ENCODE measurements around the gene AOC2.

The AOC2 gene

GRCh38 chr17:42817866-42818265 lies 26.5 kb upstream of the AOC2 start:
- DNase-seq (ENCODE audit: low read depth): peak; percentile 70
- TF ChIP-seq, protein P1, sequence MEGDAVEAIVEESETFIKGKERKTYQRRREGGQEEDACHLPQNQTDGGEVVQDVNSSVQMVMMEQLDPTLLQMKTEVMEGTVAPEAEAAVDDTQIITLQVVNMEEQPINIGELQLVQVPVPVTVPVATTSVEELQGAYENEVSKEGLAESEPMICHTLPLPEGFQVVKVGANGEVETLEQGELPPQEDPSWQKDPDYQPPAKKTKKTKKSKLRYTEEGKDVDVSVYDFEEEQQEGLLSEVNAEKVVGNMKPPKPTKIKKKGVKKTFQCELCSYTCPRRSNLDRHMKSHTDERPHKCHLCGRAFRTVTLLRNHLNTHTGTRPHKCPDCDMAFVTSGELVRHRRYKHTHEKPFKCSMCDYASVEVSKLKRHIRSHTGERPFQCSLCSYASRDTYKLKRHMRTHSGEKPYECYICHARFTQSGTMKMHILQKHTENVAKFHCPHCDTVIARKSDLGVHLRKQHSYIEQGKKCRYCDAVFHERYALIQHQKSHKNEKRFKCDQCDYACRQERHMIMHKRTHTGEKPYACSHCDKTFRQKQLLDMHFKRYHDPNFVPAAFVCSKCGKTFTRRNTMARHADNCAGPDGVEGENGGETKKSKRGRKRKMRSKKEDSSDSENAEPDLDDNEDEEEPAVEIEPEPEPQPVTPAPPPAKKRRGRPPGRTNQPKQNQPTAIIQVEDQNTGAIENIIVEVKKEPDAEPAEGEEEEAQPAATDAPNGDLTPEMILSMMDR (conservative IDR thresholded peaks at IDR 0.05; ENCODE audit: control insufficient read depth, insufficient read depth, low read depth, low read length): no peak
- no peak overlapping the region for H3K4me3 ChIP-seq (ENCODE audit: control insufficient read depth, low read depth, low read length)

- TF ChIP-seq, protein P1 (conservative IDR thresholded peaks at IDR 0.05; ENCODE audit: control insufficient read depth, insufficient read depth, low read depth, low read length): no peak
- no peak overlapping the region for H3K4me3 ChIP-seq (ENCODE audit: control insufficient read depth, low read depth, low read length)
- peak; percentile 80 for DNase-seq (ENCODE audit: low read depth)
Observed at GRCh38 chr17:42818379-42818778, 26.0 kb upstream of the AOC2 start.

GRCh38 chr17:42819939-42820535 lies 24.3 kb upstream of the AOC2 start:
- TF ChIP-seq, protein P1 (conservative IDR thresholded peaks at IDR 0.05; ENCODE audit: control insufficient read depth, insufficient read depth, low read depth, low read length): peak; percentile 82
- H3K4me3 ChIP-seq (ENCODE audit: control insufficient read depth, low read depth, low read length): no peak overlapping the region
- peak; percentile 63 for DNase-seq (ENCODE audit: low read depth)

GRCh38 chr17:42821176-42821575 lies 23.2 kb upstream of the AOC2 start:
- DNase-seq (ENCODE audit: low read depth): no peak
- TF ChIP-seq, protein P1 (conservative IDR thresholded peaks at IDR 0.05; ENCODE audit: control insufficient read depth, insufficient read depth, low read depth, low read length): no peak
- H3K4me3 ChIP-seq (ENCODE audit: control insufficient read depth, low read depth, low read length): no peak overlapping the region

DNA sequence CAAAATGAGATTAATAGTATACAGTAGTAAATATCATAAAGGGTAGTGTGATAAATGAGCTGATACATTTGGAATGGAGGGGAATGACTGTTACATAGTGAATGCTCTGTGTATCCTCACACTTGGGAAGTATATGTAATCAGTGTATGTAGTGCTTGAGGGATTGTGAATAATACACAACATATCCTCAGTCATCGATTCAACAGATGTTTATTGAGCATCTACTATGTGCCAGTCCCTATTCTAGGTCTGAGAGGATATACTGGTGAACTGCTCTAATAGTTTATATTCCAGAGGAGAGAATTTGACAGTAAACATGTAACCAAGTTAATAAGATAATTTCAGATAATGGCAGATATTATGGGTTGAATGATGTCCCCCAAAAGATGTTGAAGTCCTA lies 16.9 kb upstream of the AOC2 start:
- TF ChIP-seq, protein P1 (conservative IDR thresholded peaks at IDR 0.05; ENCODE audit: control insufficient read depth, insufficient read depth, low read depth, low read length): no peak
- no peak for DNase-seq (ENCODE audit: low read depth)

DNA sequence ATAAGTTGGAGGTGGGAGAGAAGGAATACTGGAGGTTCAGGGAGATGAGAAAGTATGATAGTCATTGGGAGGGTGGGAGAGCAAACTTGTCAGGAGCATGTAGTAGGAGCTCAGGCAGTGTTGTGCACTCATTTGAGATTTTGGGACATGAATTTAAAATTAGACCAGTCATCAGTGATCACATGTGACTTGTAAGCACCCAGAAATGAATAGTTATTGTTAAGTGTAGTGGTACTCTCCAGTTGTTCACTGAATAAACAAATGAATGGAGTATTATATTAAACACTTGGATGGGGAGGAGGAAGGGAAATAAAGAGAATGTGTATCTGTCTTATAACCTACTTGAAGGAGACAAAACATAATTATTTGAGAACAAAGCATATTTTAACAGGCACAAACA lies 13.4 kb upstream of the AOC2 start:
- DNase-seq (ENCODE audit: low read depth): no peak
- TF ChIP-seq, protein P1 (conservative IDR thresholded peaks at IDR 0.05; ENCODE audit: control insufficient read depth, insufficient read depth, low read depth, low read length): no peak
- no peak overlapping the region for H3K4me3 ChIP-seq (ENCODE audit: control insufficient read depth, low read depth, low read length)

More for the DNA sequence above, 16.9 kb upstream of the AOC2 start:
- no peak overlapping the region for H3K4me3 ChIP-seq (ENCODE audit: control insufficient read depth, low read depth, low read length)
